ENCODE results near the gene C1QTNF1. TPM values are rescaled to one million over a fixed set of nuclear protein-coding genes. Genes with fewer than 3 reads are reported as not detected.

Gene C1QTNF1
- total and polyA plus RNA-seq, 4 donors: 7.4 to 84.5 (median 30.0) TPM

GRCh38 chr17:78985395-78985794, 38.6 kb upstream of the C1QTNF1 start:
- H3K4me1 ChIP-seq (ENCODE audit: control insufficient read depth in 5 of 5, insufficient read depth in 5 of 5, low read length in 5 of 5): peaks cover 0 to 13% (median 3%) of the 10 kb centered on the region in 5 donors
- no peak overlapping the region for H3K9ac ChIP-seq (ENCODE audit: insufficient read depth in 1 of 2, low read length in 2 of 2)
- H3K36me3 ChIP-seq (ENCODE audit: control insufficient read depth in 4 of 4, insufficient read depth in 4 of 4, low read length in 4 of 4): peaks cover 0 to 3% (median 3%) of the 10 kb centered on the region in 4 donors
- WGBS, 2 donors: 89 to 93% methylated on average over 5 of the region's 5 CpGs
- H3K9me3 ChIP-seq (ENCODE audit: control insufficient read depth in 4 of 4, insufficient read depth in 3 of 4, low read length in 3 of 4): no peaks in the 10 kb centered on the region
- peak overlapping the region in 1 of 2 donors; percentile 23 for H3K27ac ChIP-seq (ENCODE audit: low read depth in 1 of 2, low read length in 1 of 2)
- no peak overlapping the region for H3K4me3 ChIP-seq
- DNase-seq: no peak
- no peak for TF ChIP-seq CTCF (IDR thresholded peaks at IDR 0.05; ENCODE audit: control extremely low read depth, extremely low read depth)
- H3K27me3 ChIP-seq (ENCODE audit: control insufficient read depth in 3 of 3, insufficient read depth in 3 of 3, low read length in 2 of 3): no peaks in the 10 kb centered on the region
- no peak for ATAC-seq (ENCODE audit: insufficient read depth, low FRiP score)

- H3K27me3 ChIP-seq (ENCODE audit: control insufficient read depth in 3 of 3, insufficient read depth in 3 of 3, low read length in 2 of 3): no peaks in the 10 kb centered on the region
- peak overlapping the region in 1 of 2 donors; percentile 79 for H3K9ac ChIP-seq (ENCODE audit: insufficient read depth in 1 of 2, low read length in 2 of 2)
- ATAC-seq (ENCODE audit: insufficient read depth, low FRiP score): no peak
- peaks cover 0 to 13% (median 3%) of the 10 kb centered on the region in 5 donors for H3K4me1 ChIP-seq (ENCODE audit: control insufficient read depth in 5 of 5, insufficient read depth in 5 of 5, low read length in 5 of 5)
- peak overlapping the region; percentile 57 to 81 for H3K27ac ChIP-seq (ENCODE audit: low read depth in 1 of 2, low read length in 1 of 2)
- peak in 2 of 3 donors; percentile 52 to 63 for DNase-seq
- no peak overlapping the region for H3K4me3 ChIP-seq
- WGBS, 2 donors: 17 to 22% methylated on average over 6 of the region's 6 CpGs
- peak; percentile 5 for TF ChIP-seq CTCF (IDR thresholded peaks at IDR 0.05; ENCODE audit: control extremely low read depth, extremely low read depth)
- H3K36me3 ChIP-seq (ENCODE audit: control insufficient read depth in 4 of 4, insufficient read depth in 4 of 4, low read length in 4 of 4): peaks cover 0 to 10% (median 6%) of the 10 kb centered on the region in 4 donors
- no peaks in the 10 kb centered on the region for H3K9me3 ChIP-seq (ENCODE audit: control insufficient read depth in 4 of 4, insufficient read depth in 3 of 4, low read length in 3 of 4)
Measured at GRCh38 chr17:78986048-78986648, 37.8 kb upstream of the C1QTNF1 start.

- Histone ChIP-seq H3K27me3 (ENCODE audit: control insufficient read depth in 3 of 3, insufficient read depth in 3 of 3, low read length in 2 of 3) (no peaks in the 10 kb centered on the region), H3K27ac (ENCODE audit: low read depth in 1 of 2, low read length in 1 of 2) (peak overlapping the region; percentile 57 to 81), H3K9ac (ENCODE audit: insufficient read depth in 1 of 2, low read length in 2 of 2) (peak overlapping the region in 1 of 2 donors; percentile 79), H3K9me3 (ENCODE audit: control insufficient read depth in 4 of 4, insufficient read depth in 3 of 4, low read length in 3 of 4) (no peaks in the 10 kb centered on the region), H3K4me3 (no peak overlapping the region), H3K36me3 (ENCODE audit: control insufficient read depth in 4 of 4, insufficient read depth in 4 of 4, low read length in 4 of 4) (peaks cover 3 to 16% (median 6%) of the 10 kb centered on the region in 4 donors), H3K4me1 (ENCODE audit: control insufficient read depth in 5 of 5, insufficient read depth in 5 of 5, low read length in 5 of 5) (peaks cover 0 to 13% (median 3%) of the 10 kb centered on the region in 5 donors)
- TF ChIP-seq CTCF (IDR thresholded peaks at IDR 0.05; ENCODE audit: control extremely low read depth, extremely low read depth): no peak
- WGBS, 2 donors: 0 to 2% methylated on average over 15 of the region's 15 CpGs
- ATAC-seq (ENCODE audit: insufficient read depth, low FRiP score) (peak; percentile 61), DNase-seq (peak; percentile 55 to 79 (median 72))
Measured at GRCh38 chr17:78986649-78987328, 37.2 kb upstream of the C1QTNF1 start.
